ENCODE results near the gene GAL3ST1. TPM values are rescaled to one million over a fixed set of nuclear protein-coding genes. Genes with fewer than 3 reads are reported as not detected.
A peak's percentile ranks its signal among the peaks of the same experiment; 100 is the strongest.

GAL3ST1 gene
- total and polyA plus RNA-seq, 3 donors from 2014 or later: 4.2 to 18.5 (median 11.3) TPM

DNA sequence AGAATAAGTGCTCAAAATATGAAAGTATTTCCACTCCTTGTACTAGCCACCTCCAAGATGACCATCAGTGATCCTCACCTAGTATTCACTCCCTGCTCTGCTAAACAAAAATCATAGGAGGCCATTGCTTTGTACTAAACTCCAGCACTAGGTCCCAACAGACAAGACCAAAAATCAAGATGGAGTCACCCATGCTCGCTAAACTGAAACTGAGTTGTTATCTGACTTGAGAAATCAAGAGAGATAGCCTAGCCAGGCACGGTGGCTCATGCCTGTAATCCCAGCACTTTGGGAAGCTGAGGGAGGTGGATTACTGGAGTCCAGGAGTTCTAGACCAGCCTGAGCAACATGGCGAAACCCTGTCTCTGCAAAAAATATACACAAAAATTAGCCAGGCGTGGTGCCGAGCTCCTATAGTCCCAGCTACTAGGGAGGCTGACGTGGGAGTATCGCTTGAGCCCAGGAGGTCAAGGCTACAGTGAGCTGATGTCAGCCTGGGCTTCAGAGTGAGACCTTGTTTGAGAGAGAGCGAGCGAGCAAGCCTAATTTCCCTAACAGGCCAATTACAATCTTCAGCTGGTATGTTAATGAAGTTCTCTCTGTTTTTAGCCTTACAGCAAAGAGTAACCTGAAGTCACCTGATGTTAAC is 37.3 kb downstream of the GAL3ST1 start:
- peak; percentile 59 for DNase-seq
- intact Hi-C loops (cut with DNase I; ENCODE audit: low total_unique reads): no loop called here
- Histone ChIP-seq H3K4me3 (no peak overlapping the region), H3K27me3 (no peaks in the 10 kb centered on the region), H3K9me3 (no peaks in the 10 kb centered on the region), H3K36me3 (ENCODE audit: low read depth, missing control alignments) (no peaks in the 10 kb centered on the region), H3K27ac (peak overlapping the region; percentile 31 to 67), H3K4me1 (peaks cover 11% of the 10 kb centered on the region)
- WGBS, 2 donors: 47 to 70% methylated on average over 9 of the region's 9 CpGs
- no peak for TF ChIP-seq POLR2A (IDR thresholded peaks at IDR 0.05)
- TF ChIP-seq, protein P1, sequence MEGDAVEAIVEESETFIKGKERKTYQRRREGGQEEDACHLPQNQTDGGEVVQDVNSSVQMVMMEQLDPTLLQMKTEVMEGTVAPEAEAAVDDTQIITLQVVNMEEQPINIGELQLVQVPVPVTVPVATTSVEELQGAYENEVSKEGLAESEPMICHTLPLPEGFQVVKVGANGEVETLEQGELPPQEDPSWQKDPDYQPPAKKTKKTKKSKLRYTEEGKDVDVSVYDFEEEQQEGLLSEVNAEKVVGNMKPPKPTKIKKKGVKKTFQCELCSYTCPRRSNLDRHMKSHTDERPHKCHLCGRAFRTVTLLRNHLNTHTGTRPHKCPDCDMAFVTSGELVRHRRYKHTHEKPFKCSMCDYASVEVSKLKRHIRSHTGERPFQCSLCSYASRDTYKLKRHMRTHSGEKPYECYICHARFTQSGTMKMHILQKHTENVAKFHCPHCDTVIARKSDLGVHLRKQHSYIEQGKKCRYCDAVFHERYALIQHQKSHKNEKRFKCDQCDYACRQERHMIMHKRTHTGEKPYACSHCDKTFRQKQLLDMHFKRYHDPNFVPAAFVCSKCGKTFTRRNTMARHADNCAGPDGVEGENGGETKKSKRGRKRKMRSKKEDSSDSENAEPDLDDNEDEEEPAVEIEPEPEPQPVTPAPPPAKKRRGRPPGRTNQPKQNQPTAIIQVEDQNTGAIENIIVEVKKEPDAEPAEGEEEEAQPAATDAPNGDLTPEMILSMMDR (IDR thresholded peaks at IDR 0.05): no peak

DNA sequence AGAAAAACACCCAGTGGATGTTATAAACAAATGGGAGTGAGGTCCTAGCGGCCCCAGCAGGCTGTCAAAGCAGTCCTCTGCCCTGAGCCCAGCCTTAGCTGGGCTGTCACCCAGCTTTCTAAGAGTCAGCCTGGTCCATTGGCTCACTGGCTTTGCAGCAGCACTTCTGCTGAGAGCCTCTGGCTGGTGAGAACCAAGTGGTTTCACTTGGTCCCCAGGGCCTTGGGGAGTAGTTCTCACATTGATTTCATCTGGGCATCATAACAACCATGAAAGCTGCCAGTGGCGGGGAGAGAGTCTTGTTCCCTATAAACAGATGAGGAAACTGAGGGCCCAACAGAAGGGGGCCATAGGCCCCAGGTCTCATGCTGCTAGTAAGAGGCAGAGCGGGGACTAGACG is 39.3 kb downstream of the GAL3ST1 start:
- Histone ChIP-seq H3K27ac (no peak overlapping the region), H3K36me3 (ENCODE audit: low read depth, missing control alignments) (no peaks in the 10 kb centered on the region), H3K27me3 (no peaks in the 10 kb centered on the region), H3K4me3 (no peak overlapping the region), H3K9me3 (no peaks in the 10 kb centered on the region), H3K4me1 (peaks cover 11% of the 10 kb centered on the region)
- TF ChIP-seq POLR2A (IDR thresholded peaks at IDR 0.05): no peak
- TF ChIP-seq, protein P1 (IDR thresholded peaks at IDR 0.05): no peak
- no peak for DNase-seq
- intact Hi-C loops (cut with DNase I; ENCODE audit: low total_unique reads): no loop called here
- WGBS, 2 donors: 95 to 98% methylated on average over 4 of the region's 4 CpGs

DNA sequence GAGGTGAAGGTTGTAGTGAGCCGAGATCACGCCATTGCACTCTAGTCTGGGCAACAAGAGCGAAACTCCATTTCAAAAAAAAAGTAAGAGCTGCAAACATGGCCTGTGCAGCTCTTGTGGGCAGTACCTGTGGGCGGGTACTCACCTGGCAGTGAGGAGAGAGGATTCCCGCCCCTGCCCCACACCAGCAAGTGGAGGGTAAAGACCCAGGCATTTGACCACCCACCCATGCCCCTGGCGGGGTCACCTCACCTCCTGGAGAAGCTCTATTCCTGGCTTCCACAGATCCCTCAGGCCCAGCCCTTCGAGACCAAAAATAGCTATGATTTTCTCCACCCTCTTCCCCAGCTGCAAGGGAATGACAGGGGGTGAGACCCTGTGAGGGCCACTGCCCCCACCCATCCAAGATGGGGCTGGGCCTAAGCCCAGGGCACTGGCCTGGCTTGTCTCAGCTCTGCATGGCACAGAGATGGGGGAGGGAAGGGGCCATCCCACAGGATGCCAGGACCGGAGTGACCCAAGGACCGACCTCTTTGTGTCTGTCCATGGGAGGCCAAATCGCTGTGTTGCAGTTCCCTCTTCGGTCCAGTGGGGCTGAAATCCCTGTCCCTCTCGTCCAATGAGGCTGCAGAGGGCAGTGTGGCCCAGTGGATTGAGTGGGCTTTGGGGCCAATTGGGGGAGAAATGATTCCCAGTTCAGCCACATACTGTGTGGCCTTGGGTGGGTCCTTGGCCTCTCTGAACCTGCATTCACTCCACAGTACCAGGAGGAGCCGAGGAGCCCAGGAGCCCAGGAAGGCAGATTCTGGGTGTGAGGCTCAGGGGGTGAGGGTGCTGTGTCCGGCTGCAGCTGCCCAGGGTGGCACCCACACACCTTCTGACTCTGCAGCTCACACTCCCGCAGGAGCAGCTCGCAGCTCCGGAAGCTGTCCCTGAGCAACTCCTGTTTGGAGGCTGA is 42.5 kb downstream of the GAL3ST1 start:
- Histone ChIP-seq H3K9me3 (no peaks in the 10 kb centered on the region), H3K4me3 (no peak overlapping the region), H3K27ac (no peak overlapping the region), H3K36me3 (ENCODE audit: low read depth, missing control alignments) (no peaks in the 10 kb centered on the region), H3K27me3 (no peaks in the 10 kb centered on the region), H3K4me1 (no peaks in the 10 kb centered on the region)
- no peak for TF ChIP-seq POLR2A (IDR thresholded peaks at IDR 0.05)
- TF ChIP-seq, protein P1 (IDR thresholded peaks at IDR 0.05): no peak
- no peak for DNase-seq
- intact Hi-C loops (cut with DNase I; ENCODE audit: low total_unique reads): no loop called here
- WGBS, 2 donors: 89 to 90% methylated on average over 13 to 17 of the region's 17 CpGs

DNA sequence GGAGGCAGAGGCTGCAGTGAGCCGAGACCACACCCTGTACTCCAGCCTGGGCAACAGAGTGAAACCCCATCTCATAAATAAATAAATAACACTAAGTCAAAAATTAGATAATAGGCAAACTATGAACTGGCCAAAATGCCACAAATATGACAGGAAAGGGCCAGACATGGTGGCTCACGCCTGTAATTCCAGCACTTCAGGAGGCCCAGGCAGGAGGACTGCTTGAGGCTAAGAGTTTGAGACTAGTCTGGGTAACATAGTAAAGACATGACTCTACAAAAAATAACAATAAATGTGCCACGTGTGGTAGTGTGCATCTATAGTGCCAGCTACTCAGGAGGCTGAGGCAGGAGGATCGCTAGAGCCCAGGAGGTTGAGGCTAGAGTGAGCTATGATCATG is 47.8 kb downstream of the GAL3ST1 start:
- no peak overlapping the region for H3K27ac ChIP-seq
- no peak for DNase-seq
- TF ChIP-seq, protein P1 (IDR thresholded peaks at IDR 0.05): no peak
- no peak for TF ChIP-seq POLR2A (IDR thresholded peaks at IDR 0.05)
- H3K4me1 ChIP-seq: no peaks in the 10 kb centered on the region
- intact Hi-C loops (cut with DNase I; ENCODE audit: low total_unique reads): no loop called here
- H3K4me3 ChIP-seq: no peak overlapping the region
- H3K27me3 ChIP-seq: no peaks in the 10 kb centered on the region
- H3K9me3 ChIP-seq: no peaks in the 10 kb centered on the region
- H3K36me3 ChIP-seq (ENCODE audit: low read depth, missing control alignments): no peaks in the 10 kb centered on the region
- 86 to 87% methylated on average over 4 of the region's 4 CpGs for WGBS, 2 donors
